HG02642 (cell line): ENCODE measurements around the gene F2RL1.
"Not testable (repeated sequence)": the region's sequence is repeated elsewhere in the genome, so short reads cannot be mapped to it uniquely, and the experiment has no call there.

Experiments used
- ATAC-seq: cut with Tn5 transposase; IDR thresholded peaks from one replicate; pipeline ENCODE4 v1.9.1; 2021; ENCODE audit warnings: mild to moderate bottlenecking; ENCODE audit not compliant: unreplicated experiment, poor library complexity

F2RL1 gene, protein sequence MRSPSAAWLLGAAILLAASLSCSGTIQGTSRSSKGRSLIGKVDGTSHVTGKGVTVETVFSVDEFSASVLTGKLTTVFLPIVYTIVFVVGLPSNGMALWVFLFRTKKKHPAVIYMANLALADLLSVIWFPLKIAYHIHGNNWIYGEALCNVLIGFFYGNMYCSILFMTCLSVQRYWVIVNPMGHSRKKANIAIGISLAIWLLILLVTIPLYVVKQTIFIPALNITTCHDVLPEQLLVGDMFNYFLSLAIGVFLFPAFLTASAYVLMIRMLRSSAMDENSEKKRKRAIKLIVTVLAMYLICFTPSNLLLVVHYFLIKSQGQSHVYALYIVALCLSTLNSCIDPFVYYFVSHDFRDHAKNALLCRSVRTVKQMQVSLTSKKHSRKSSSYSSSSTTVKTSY

DNA sequence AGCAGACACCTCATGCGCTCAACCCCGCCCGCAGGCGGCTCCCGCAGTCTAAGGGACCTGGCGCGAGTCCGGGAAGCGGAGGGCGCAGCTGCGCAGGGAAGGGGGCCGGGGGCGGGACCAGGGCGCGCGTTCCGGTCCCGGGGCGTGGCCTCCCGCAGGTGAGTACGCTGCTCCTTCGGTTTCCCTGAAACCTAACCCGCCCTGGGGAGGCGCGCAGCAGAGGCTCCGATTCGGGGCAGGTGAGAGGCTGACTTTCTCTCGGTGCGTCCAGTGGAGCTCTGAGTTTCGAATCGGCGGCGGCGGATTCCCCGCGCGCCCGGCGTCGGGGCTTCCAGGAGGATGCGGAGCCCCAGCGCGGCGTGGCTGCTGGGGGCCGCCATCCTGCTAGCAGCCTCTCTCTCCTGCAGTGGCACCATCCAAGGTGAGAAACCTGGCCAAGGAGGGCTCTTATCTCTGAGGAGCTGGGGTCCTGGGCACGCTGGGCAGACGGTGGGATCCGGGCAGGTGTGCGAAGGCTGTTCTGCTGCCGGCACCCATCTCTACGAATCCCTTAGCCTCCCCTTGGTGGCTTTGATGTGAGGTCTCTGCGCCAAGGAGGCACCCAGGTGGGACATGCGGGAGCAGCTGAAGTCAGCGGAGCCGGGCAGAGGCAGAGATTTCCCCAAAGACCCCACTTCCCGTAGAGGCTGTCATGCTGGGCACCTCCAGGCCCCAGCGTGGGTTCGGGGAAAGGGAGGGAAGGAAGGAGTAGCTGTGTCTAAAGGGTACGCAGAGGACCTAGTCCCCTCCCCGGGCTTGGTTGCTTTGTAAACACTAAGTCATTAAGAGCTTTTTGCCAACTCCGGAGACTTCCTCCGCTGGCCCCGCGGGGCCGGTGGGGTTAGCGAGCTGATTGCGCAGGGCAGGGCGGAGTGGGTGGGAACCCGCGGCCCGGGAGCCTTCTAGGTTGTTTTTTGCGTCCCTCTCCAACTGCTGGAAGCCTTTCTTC, at the start of gene F2RL1:
F2RL1 (plus strand) TSS at position 187 of the 988 bp plus-strand sequence; CDS start at position 340, 153 bp downstream.
- ATAC-seq: no peak

- ATAC-seq: not testable (repeated sequence)
Measured at GRCh38 chr5:76771041-76771440, 47.8 kb upstream of the F2RL1 start.

- no peak for ATAC-seq
Measured at GRCh38 chr5:76771705-76772405, 47.0 kb upstream of the F2RL1 start.

DNA sequence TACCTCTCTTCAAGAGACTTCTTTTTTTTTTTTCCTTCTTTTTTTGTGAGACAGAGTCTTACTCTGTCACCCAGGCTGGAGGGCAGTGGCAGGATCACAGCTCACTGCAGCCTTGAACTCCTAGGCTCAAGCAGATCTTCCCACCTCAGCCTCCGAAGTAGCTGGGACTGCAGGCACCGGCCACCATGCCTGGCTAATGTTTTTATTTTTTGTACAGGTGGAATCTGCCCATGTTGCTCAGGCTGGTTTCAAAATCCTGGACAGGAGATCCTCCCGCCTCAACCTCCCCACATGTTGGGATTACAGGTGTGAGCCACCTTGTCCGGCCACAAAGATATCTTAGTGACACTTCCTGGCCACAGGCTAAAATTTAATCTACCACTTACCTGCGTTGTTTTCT, 42.9 kb upstream of the F2RL1 start:
- ATAC-seq: no peak

DNA sequence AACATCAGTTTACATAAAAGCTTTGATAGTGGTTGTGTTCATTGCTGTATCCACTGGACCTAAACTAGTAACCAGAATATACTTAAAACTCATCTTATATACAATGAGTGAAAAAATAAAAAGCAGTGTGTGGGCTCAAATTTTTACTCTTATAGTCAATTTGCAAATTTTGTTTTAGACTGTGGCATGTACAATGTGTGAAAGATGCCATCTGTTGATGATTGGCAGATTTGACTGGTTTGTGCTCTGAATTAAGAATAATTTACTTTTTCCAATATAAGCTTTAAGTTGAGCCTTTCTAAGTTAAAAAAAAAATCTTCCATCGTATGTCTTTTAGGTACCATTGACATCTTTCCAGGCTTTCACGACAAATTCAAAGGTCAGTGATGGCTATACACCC, 42.4 kb upstream of the F2RL1 start:
- ATAC-seq: no peak

GRCh38 chr5:76780616-76781015, 38.2 kb upstream of the F2RL1 start:
- ATAC-seq: not testable (repeated sequence)

- no peak for ATAC-seq
Measured at GRCh38 chr5:76781775-76782174, 37.1 kb upstream of the F2RL1 start.

DNA sequence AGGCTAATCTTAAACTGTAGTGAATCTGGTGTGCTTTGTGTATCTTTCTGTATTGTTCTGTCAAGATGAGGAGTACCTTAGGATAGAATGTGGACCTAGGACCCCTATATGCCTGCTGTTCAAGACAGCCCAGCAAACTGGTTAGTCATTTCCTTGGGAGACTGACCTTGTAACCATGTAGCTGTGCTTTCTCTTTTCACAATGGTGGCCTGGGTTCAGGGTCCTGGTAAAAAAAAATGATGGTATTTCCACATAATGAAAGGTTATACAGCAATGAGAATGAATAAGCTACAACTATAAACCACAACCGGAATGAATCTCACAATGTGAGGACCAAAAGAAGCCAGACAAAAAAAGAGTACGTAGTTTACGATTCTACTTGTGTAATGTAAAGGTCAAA, 36.4 kb upstream of the F2RL1 start:
- no peak for ATAC-seq

- no peak for ATAC-seq
Measured at GRCh38 chr5:76787237-76787636, 31.6 kb upstream of the F2RL1 start.

DNA sequence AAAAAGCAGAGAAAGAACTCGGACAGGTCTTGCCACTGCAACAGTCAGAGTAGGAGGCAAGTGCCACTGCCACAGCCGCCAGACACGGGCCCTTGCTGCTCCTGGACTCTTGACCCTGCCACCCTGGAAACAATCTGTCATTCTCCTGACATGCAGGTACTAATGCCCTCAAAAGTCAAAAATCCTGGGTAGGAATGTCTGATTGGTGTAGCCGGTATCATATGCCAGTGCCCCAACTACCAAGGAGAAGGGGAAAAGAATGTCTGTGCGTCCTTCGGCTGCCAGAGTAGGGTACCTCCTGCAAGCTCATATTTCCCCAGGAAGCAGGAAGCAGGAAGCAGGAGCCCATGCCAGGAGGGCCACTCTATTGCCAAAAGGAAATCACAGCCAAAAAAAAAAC, 30.5 kb upstream of the F2RL1 start:
- no peak for ATAC-seq

- ATAC-seq: not testable (repeated sequence)
Measured at GRCh38 chr5:76789275-76789674, 29.6 kb upstream of the F2RL1 start.

- no peak for ATAC-seq
Measured at GRCh38 chr5:76789991-76790581, 28.7 kb upstream of the F2RL1 start.

GRCh38 chr5:76790632-76791290, 28.1 kb upstream of the F2RL1 start:
- no peak for ATAC-seq

DNA sequence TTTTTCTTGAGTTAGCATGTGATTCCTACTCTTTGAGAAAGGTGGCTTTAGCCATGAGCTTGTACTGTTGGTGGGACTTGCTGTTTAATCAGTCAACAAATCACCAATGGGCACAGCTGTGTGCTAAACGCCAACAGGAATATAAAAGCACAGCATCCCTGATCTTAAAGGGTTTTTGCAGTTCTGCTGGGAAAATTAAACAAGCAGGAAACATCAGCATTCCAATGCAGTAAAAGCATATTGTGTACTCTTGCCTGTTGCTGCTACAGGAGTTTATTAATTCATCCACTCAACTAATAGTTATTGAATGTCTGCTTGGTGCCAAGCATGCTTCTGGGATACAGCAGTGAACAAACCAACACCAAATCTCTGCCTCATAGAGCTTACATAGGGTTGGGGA, 27.4 kb upstream of the F2RL1 start:
- ATAC-seq: no peak

- no peak for ATAC-seq
Measured at GRCh38 chr5:76794871-76795270, 24.0 kb upstream of the F2RL1 start.

GRCh38 chr5:76799588-76799987, 19.2 kb upstream of the F2RL1 start:
- ATAC-seq: no peak

DNA sequence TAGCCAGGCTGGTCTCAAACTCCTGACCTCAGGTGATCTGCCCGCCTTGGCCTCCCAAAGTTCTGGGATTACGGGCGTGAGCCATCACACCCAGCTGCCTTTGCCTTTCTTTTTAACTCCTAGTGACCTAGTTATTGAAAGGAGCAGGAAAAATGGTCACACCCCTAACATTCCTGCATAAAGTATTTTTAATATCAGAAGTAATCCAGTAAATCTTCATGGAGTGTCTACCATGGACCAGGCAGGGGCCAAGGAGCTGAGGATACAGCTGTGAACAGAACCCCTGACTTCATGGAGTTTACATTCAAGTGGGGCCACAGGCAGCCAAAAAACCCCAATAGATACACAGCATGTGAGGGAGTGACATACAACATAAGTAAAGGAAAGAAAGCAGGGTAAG, 18.3 kb upstream of the F2RL1 start:
- ATAC-seq: no peak

DNA sequence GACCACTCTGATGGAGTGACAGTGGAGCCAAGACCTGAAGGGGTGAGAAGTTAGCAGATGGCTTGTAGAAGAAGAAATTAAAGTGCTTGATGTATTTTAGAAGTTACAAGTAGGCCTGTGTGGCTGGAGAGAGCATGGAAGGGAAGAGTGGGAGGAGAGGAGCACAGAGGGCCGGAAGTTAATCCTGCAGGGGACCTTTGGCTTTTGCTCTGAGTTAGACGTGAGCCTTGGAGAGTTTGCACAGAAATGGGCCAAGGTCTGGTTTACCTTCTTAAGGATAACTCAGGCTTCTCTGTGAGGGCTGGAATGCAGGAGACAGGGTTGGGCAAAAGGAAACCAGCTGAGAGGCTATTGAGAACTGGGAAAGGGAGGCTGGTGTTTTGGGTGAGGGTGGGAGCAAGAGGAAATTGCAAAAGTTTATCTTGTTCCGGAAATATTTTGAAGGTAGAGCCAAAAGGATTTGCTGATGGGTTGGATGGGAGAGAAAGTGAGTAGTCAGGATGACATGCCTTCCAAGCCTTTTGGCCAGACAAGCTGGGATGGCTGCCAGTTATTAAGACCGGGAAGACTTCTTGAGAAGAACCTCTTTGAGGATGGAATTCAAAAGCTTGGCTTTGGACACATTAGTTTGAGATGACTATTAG, 17.5 kb upstream of the F2RL1 start:
- no peak for ATAC-seq

GRCh38 chr5:76801803-76802195, 17.0 kb upstream of the F2RL1 start:
- ATAC-seq: no peak
